SJSA1 (cell line): Measurements from ENCODE around the gene KCNJ6. TPM values are rescaled to one million over a fixed set of nuclear protein-coding genes. Genes with fewer than 3 reads are reported as not detected.
"Not testable (repeated sequence)": the region's sequence is repeated elsewhere in the genome, so short reads cannot be mapped to it uniquely, and the experiment has no call there.

Source experiments
- DNase-seq, 2 experiments: peaks; one replicate each; pipeline ENCODE4 v3.0.0-alpha.2; 2015 to 2020; ENCODE audit warnings: low spot score in 2 of 2, low read depth in 1 of 2
- H3K27ac ChIP-seq: fragments of 250-450 bp; sonication (Bioruptor Pico); 2 replicates; pipeline ENCODE4 v1.5.1; 2020; ENCODE audit warnings: mild to moderate bottlenecking, moderate library complexity
- H3K27me3 ChIP-seq: fragments of 250-450 bp; sonication (Bioruptor Pico); replicated peaks from 2 replicates; pipeline ENCODE4 v1.5.1; 2020; ENCODE audit warnings: mild to moderate bottlenecking, moderate library complexity
- H3K36me3 ChIP-seq: fragments of 250-450 bp; sonication (Bioruptor Pico); 2 replicates; pipeline ENCODE4 v1.5.1; 2020; ENCODE audit warnings: mild to moderate bottlenecking
- H3K4me1 ChIP-seq: fragments of 250-450 bp; sonication (Bioruptor Pico); replicated peaks from 2 replicates; pipeline ENCODE4 v1.6.1; 2021; ENCODE audit warnings: mild to moderate bottlenecking
- H3K4me3 ChIP-seq: fragments of 250-450 bp; sonication (Bioruptor Pico); 2 replicates; pipeline ENCODE4 v1.5.1; 2020; ENCODE audit warnings: mild to moderate bottlenecking
- H3K9me3 ChIP-seq: fragments of 250-450 bp; sonication (Bioruptor Pico); replicated peaks from 2 replicates; pipeline ENCODE4 v1.5.1; 2020; ENCODE audit warnings: mild to moderate bottlenecking
- total RNA-seq: library from RNA; depleted of rRNA; stranded (reverse); fragments of >200 nt; shearing (Covaris generic); gene quantifications from 2 replicates; pipeline ENCODE4 v1.2.3, GENCODE V29; 2014

The KCNJ6 gene
- total RNA-seq, 1 experiment from 2014 or later: 0.24 TPM

GRCh38 chr21:37594472-37594951 lies 321.7 kb downstream of the KCNJ6 start:
- Histone ChIP-seq H3K27ac (no peak overlapping the region), H3K36me3 (no peaks in the 10 kb centered on the region), H3K9me3 (no peaks in the 10 kb centered on the region), H3K4me3 (no peak overlapping the region), H3K4me1 (no peaks in the 10 kb centered on the region), H3K27me3 (no peaks in the 10 kb centered on the region; the same call in 1 of the 2 replicates)
- no peak for DNase-seq

DNA sequence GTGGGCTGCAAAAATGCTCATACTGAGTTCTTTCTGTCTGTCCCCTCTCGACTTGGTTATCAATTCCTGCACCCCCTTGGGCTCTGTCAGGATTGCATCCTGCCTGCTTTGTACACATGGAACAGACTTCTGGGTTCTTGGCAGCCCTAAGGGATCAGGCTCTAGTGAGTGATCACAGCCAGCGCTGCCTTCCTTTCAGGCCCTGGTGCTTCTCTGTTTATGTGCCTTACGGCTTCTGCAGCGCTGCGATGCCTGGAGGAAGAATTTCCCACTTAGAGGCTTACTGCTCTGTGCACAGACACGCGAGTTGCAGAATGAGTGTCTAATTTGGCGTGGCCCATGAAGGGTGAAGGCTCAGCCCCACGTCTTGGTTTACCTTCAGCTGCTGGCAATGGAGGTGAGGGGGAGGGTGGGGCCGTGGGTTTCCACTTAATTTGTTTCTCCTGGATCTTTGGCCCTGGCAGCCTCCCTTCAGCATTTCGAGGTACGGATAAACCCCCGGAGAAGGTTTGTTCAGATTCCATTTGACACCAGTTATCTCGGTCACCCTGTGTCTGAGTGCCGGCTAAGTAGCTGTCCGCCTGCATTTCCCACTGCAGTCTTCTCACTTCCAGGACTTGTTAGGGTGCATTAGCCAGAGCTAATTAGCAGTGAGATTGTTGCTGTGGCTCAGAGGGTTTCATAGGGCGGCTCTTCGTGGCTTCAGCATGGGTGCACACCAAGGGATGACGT lies 322.4 kb downstream of the KCNJ6 start:
- DNase-seq: no peak
- no peaks in the 10 kb centered on the region; the same call in 1 of the 2 replicates for H3K27me3 ChIP-seq
- no peak overlapping the region for H3K4me3 ChIP-seq
- no peaks in the 10 kb centered on the region for H3K4me1 ChIP-seq
- H3K27ac ChIP-seq: no peak overlapping the region
- no peaks in the 10 kb centered on the region for H3K9me3 ChIP-seq
- H3K36me3 ChIP-seq: no peaks in the 10 kb centered on the region

DNA sequence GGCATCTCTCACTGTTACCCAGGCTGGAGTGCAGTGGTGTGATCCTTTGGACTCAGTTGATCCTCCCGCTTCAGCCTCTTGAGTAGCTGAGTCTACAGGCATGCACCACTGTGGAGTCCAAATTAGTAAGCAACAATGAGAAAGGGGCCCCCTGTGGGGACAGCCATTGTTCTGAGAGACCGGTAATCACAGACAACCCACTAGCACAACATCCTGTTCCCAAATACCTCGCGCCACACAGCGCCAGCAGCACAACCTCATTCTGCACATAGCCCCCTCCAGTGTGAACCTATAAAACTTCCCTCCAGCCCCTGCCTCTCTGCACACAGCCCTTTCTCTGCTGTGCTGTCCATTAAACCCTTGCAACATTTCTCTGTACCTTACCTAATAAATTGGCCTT lies 323.2 kb downstream of the KCNJ6 start:
- Histone ChIP-seq H3K9me3 (no peaks in the 10 kb centered on the region), H3K36me3 (no peaks in the 10 kb centered on the region), H3K27ac (no peak overlapping the region), H3K4me3 (no peak overlapping the region), H3K4me1 (no peaks in the 10 kb centered on the region), H3K27me3 (no peaks in the 10 kb centered on the region; the same call in 1 of the 2 replicates)
- DNase-seq: no peak

GRCh38 chr21:37592496-37592895 lies 323.8 kb downstream of the KCNJ6 start:
- Histone ChIP-seq H3K4me3 (no peak overlapping the region), H3K36me3 (no peaks in the 10 kb centered on the region), H3K27ac (no peak overlapping the region), H3K27me3 (no peaks in the 10 kb centered on the region; the same call in 1 of the 2 replicates), H3K9me3 (no peaks in the 10 kb centered on the region), H3K4me1 (no peaks in the 10 kb centered on the region)
- DNase-seq: no peak

DNA sequence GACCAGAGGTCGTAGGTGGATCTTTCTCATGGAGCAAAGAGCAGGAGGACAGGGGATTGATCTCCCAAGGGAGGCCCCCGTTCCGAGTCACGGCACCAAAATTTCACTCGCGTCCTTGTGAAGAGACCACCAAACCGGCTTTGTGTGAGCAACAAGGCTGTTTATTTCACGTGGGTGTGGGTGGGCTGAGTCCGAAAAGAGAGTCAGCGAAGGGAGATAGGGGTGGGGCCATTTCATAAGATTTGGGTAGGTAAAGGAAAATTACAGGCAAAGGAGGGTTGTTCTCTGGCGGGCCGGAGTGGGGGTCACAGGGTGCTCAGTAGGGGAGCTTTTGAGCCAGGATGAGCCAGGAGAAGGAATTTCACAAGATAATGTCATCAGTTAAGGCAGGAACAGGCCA lies 324.3 kb downstream of the KCNJ6 start:
- H3K36me3 ChIP-seq, H3K4me1 ChIP-seq, H3K27me3 ChIP-seq, H3K9me3 ChIP-seq, H3K27ac ChIP-seq, H3K4me3 ChIP-seq, DNase-seq: not testable (repeated sequence)

GRCh38 chr21:37590836-37591235 lies 325.4 kb downstream of the KCNJ6 start:
- not testable (repeated sequence) for H3K27me3 ChIP-seq

DNA sequence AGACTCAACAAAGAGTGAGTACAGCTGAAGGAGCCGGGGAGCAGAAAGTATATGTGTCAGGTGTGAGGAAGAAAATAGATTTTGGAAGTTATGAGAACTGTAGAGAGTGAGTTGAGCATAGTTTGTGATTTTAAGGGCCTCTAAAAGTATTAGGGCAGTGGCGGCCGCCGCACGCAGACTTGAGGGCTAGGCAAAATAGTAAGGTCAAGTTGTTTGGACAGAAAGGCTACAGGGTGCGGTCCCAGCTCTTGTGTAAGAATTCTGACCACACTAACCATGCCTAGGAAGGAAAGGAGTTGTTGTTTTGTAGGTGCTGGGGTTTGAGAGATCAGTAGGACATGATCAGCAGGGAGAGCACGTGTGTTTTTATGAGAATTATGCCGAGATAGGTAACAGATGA lies 327.6 kb downstream of the KCNJ6 start:
- not testable (repeated sequence) for DNase-seq, H3K27me3 ChIP-seq

More at GRCh38 chr21:37590836-37591235, 325.4 kb downstream of the KCNJ6 start:
- not testable (repeated sequence) for H3K36me3 ChIP-seq, H3K4me1 ChIP-seq, H3K9me3 ChIP-seq, H3K27ac ChIP-seq, H3K4me3 ChIP-seq, DNase-seq

GRCh38 chr21:37587635-37588177 lies 328.6 kb downstream of the KCNJ6 start:
- no peak overlapping the region for H3K4me3 ChIP-seq
- H3K27ac ChIP-seq: no peak overlapping the region
- no peak for DNase-seq
- no peaks in the 10 kb centered on the region for H3K27me3 ChIP-seq
- no peaks in the 10 kb centered on the region for H3K9me3 ChIP-seq
- H3K36me3 ChIP-seq: no peaks in the 10 kb centered on the region
- H3K4me1 ChIP-seq: no peaks in the 10 kb centered on the region

More for the DNA sequence above, 327.6 kb downstream of the KCNJ6 start:
- not testable (repeated sequence) for H3K36me3 ChIP-seq, H3K9me3 ChIP-seq, H3K4me3 ChIP-seq, H3K4me1 ChIP-seq, H3K27ac ChIP-seq

- Histone ChIP-seq H3K4me3 (no peak overlapping the region), H3K27me3 (no peaks in the 10 kb centered on the region), H3K9me3 (no peaks in the 10 kb centered on the region), H3K4me1 (no peaks in the 10 kb centered on the region), H3K27ac (no peak overlapping the region), H3K36me3 (no peaks in the 10 kb centered on the region)
- DNase-seq: no peak
Measured at GRCh38 chr21:37587203-37587602, 329.1 kb downstream of the KCNJ6 start.

DNA sequence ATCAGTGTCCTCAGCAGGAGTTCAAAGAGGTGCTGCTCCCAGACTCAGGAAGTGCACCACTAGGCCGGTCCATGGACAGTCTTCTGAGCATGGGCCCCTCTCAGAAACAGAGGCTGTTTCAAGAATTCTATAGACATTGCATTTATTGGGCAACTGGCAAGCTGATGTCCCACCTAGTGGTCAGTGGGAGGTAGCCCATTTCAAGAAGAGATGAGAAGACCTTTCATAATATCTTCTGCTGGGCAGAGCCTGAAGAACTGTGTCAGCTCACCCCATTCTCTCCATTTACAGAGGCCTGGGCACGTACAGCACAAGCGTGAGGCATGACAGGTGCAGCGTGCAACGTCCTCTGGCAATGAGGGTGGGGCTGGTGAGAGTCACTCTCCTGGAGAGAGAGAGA lies 333.7 kb downstream of the KCNJ6 start:
- no peaks in the 10 kb centered on the region for H3K4me1 ChIP-seq
- H3K36me3 ChIP-seq: no peaks in the 10 kb centered on the region
- H3K9me3 ChIP-seq: 0 out of 2 replicates have a peak, but pooled peaks cover 2% of the 10 kb centered on the region
- no peak overlapping the region for H3K4me3 ChIP-seq
- DNase-seq: peak; percentile 26 to 56
- no peaks in the 10 kb centered on the region for H3K27me3 ChIP-seq
- no peak overlapping the region for H3K27ac ChIP-seq

DNA sequence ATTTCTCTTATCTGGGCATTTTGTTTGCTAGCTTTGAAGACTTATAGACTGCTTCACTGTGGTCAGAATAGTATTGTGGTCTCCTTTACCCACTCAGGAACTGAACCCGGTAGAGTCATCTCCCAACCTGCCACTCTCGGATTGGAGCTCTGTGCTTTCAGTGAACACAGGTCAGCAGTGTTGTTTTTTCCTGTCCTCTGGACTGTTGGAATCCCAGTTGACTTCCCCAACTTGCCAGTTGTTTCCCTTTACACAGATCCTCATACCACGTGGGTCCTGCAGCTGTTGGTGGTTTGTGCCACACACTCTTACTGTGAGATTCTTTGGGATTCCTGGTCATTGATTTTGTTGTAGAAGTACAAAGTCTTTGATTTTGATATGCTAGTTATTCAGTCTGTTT lies 335.6 kb downstream of the KCNJ6 start:
- Histone ChIP-seq H3K36me3 (no peaks in the 10 kb centered on the region), H3K27ac (no peak overlapping the region), H3K9me3 (0 out of 2 replicates have a peak, but pooled peaks cover 2% of the 10 kb centered on the region), H3K27me3 (no peaks in the 10 kb centered on the region), H3K4me3 (no peak overlapping the region), H3K4me1 (no peaks in the 10 kb centered on the region)
- no peak for DNase-seq

DNA sequence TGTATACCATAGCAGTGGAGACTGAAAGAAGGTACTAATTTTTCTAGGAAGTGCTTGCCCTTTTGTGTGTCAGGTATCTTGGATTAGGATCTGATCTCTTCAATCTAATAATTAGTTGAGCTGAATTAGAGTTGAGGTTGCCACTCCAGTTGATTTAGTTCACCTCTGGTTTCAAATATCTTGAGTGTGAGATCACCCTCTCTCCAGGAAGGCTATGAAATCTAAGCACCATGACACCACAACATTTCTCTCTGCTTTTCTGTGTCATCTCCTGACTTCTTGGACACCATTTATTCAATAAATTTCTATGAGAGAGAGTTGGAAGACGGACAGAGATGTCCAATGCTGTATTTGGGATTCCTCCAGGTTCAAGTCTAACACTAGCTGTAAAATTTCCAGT lies 336.9 kb downstream of the KCNJ6 start:
- Histone ChIP-seq H3K27ac (no peak overlapping the region), H3K27me3 (no peaks in the 10 kb centered on the region), H3K9me3 (0 out of 2 replicates have a peak, but pooled peaks cover 2% of the 10 kb centered on the region), H3K4me3 (no peak overlapping the region), H3K36me3 (no peaks in the 10 kb centered on the region), H3K4me1 (no peaks in the 10 kb centered on the region)
- no peak for DNase-seq

DNA sequence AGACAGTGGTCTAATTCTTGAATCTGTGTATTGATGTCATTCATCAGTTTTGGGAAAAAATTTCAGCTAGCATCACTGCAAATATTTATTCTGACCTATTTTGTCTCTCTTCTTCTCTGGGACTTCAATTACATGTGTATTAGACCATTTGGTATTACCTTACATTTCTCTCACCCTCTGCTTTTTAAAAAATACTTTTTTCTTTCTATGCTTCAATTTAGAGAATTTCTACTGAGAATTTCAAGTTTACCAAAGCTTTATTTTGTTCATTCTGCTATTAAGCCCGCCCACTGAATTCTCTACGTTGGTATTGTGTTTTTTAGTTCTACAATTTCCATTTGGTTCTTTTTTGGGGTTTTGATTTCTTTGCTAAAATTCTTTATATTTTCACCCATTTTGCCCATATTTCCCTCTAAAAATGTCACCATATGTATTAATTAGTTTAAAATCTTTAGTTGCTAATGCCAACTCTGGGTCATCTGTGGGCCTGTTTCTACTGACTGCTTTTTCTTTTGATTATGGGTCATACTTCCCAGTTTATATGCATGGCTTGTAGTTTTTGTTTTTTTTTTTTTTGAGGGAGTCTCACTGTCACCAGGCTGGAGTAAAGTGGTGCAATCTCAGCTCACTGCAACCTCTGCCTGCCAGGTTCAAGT lies 337.7 kb downstream of the KCNJ6 start:
- Histone ChIP-seq H3K4me3 (no peak overlapping the region), H3K27ac (no peak overlapping the region), H3K36me3 (no peaks in the 10 kb centered on the region), H3K4me1 (no peaks in the 10 kb centered on the region), H3K9me3 (0 out of 2 replicates have a peak, but pooled peaks cover 2% of the 10 kb centered on the region), H3K27me3 (no peaks in the 10 kb centered on the region)
- DNase-seq: no peak

GRCh38 chr21:37576929-37577328 lies 339.3 kb downstream of the KCNJ6 start:
- DNase-seq, H3K9me3 ChIP-seq, H3K27me3 ChIP-seq, H3K4me3 ChIP-seq, H3K36me3 ChIP-seq, H3K4me1 ChIP-seq, H3K27ac ChIP-seq: not testable (repeated sequence)
